Thoracic aorta endothelial cell (primary cell): ENCODE measurements around the gene ERAL1. TPM values are rescaled to one million over a fixed set of nuclear protein-coding genes. Genes with fewer than 3 reads are reported as not detected.

Source experiments
- small RNA-seq: library from RNA; depleted of rRNA; stranded (forward); fragments of <200 nt; gene quantifications from one replicate; pipeline ENCODE3, GENCODE V24; 2012
- total RNA-seq: library from RNA; depleted of rRNA; stranded (reverse); fragments of >200 nt; gene quantifications from 2 replicates; pipeline ENCODE4 v1.2.3, GENCODE V29; 2012

The ERAL1 gene
- total RNA-seq: 49.6 and 66.8 TPM in 2 replicates

DNA sequence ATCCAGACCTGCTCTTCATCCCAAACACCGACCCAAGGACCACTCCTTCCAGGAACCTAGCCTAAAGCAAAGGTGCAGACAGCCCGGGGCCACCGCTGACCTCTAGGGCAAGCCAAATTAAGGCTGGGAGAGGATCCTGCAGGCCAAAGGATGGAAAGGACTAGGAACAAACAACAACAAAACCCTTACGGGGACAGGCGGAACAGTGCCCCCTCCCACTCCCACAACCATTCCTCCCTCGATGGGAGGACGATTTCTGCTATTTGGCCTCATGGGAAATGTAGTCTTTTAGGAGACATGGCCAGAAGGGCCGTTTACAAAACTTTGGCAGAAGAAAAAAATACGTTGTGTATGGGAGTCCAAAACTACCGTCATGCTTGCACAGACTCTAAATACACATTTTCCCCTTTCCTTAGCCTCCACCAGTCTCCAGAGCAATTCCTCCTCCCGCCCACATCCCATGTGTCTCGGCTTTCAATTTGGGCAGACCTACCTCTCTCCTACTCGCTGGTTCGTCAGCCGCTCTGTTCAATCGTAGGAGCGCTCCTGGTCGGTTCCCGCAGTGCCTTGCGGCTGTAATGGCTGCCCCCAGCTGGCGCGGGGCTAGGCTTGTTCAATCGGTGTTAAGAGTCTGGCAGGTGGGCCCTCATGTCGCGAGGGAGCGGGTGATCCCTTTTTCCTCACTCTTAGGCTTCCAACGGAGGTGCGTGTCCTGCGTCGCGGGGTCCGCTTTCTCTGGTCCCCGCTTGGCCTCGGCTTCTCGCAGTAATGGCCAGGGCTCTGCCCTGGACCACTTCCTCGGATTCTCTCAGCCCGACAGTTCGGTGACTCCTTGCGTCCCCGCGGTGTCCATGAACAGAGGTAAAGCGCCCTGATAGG lies at the start of gene ERAL1:
ERAL1 (plus strand) TSS at position 560 of the 879 bp plus-strand sequence; CDS start at position 579, 19 bp downstream.

DNA sequence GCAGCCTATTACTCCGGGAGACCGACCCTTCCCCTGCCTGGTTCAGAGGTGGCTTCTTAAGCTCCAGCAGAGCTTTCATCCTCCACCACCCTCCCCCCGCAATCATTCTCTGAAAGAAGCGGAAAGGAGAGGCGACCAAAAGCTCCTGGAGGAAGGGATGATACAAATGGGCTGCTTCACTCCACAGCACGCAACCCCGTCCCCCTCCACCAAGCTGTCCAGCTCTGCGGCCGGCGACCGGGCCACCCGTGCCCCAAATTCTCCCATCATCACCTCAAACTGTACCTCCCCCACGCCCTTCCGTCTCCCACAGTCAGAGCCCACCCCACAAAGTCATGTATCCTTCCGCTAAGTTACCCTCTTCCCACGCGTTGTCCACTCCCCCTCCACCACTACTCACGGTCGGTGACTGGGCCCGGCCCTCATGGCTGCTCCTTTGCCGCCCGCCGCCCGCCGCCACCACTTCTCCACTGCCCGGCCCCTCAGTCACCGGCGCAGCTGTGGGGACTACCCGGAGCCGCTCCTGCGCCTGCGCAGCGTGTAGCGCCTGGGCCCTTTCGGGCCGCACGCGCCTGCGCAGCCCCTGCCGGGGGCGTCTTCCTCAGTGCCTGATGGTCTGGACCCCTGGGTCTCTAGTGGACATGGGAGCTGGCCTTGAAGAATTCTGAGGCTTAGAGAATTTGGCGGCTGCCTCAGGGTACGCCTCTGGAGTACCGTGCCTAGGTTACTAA lies 12.4 kb upstream of the ERAL1 start, which contains the start of gene FAM222B:
FAM222B (minus strand) TSS at position 509 of the 731 bp plus-strand sequence. CDS start 76,123 bp downstream, outside the sequence.

DNA sequence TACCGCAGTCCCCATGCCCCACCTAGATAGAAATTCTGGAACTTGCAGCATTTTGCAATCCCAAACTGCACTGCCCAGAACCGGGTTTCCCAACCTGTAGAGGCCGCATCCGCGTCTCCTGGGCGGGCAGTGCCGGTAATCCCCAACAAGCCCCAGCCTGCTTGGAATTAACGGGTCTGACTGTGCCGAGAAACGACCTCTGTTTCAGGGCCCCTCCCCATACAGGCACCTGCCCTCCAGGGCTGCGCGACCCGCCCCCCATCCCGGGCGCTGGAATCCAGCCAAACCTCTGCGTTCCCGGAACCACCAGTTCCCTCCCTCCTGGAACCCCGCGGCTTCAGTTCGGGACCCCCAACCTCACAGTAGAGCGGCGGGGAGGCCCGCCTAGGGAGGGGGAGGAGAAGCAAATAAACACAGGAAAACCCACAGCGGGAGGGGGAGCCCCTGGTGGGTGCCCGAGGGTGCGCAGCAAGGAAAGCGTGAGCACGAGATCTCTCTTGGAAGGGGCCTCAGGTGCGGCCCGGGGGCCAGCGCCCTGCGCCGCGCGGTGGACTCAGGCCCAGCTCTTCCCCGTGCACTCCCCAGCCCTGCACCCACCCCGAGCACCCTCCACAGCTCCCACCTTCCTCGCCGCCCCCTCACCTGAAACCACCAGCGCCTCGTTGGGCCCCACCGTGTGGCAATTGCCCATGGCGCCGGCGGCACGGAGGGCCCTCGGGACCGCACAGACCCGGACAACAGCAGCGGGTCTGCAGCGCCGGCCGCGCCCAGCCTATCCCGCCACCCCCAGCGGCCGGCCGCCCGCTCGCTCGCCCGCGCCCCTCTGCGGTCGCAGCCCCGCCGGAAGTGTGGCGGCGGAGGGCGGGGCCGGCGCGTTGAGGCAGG lies 42.3 kb downstream of the ERAL1 start, which contains the start of gene FLOT2:
FLOT2 (minus strand) TSS at position 850 of the 885 bp plus-strand sequence; CDS start at position 691, 159 bp downstream.

DNA sequence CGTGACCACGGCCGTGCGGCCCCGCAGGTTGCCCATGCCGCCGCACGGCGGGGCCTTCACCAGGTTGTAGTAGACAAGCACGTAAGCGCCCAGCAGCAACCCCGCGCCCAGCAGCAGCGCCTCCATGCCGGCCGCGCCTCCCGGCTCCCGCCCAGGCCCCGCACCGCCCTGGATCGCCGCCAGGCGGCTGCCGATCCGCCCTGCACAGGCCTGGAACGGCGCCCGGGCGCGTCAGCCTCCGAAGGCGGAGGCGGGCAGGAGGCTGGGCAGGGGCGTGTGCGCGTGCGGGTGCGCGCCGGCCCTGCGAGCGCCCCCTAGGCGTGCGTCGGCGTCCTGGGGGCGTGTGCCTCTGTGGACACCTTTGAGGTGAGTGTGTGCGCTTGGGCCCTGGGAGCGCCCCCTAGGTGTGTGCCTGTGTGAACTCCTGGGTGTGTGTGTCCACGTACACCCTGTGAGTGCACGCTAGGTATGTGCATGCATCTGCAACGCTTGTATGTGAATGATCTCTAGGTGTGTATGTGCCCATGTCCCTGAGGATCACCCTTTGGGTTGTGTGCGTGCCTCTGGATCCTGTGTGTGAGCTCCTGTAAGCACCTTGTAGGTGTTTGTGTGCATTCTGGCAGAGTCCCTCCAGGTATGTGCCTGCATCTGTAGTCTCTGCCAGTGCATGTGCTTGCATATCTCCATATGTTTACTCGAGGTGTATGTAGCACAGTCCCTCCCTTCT lies 48.2 kb downstream of the ERAL1 start, which contains the start of gene DHRS13:
DHRS13 (minus strand) TSS at position 261 of the 727 bp plus-strand sequence; CDS start at position 126, 135 bp downstream.

Small RNAs within 50 kb of the gene (small RNA-seq; reads per million reads assigned to genes)
- gene RF00019: not detected

Other genes starting within 250 kb of the ERAL1 start
- 12.6 and 12.7 TPM in 2 replicates for gene RSKR, start 240.8 kb upstream of the ERAL1 start, total RNA-seq
- gene BLTP2, start 209.9 kb upstream of the ERAL1 start, total RNA-seq: 213 TPM in 2 replicates
- gene SDF2, start 193.1 kb upstream of the ERAL1 start, total RNA-seq: 31.2 and 36.7 TPM in 2 replicates
- 55.9 and 65.0 TPM in 2 replicates for gene SUPT6H, start 192.8 kb upstream of the ERAL1 start, total RNA-seq
- 1.1 and 1.3 TPM in 2 replicates for gene PROCA1, start 143.1 kb upstream of the ERAL1 start, total RNA-seq
- 24.9 and 96.6 TPM in 2 replicates for gene RAB34, start 137.1 kb upstream of the ERAL1 start, total RNA-seq
- gene RPL23A, start 135.0 kb upstream of the ERAL1 start, total RNA-seq: 554 and 645 TPM in 2 replicates
- gene TLCD1, start 128.8 kb upstream of the ERAL1 start, total RNA-seq: 0.93 and 1.0 TPM in 2 replicates
- 1.1 and 1.5 TPM in 2 replicates for gene NEK8, start 126.2 kb upstream of the ERAL1 start, total RNA-seq
- gene TRAF4, start 111.0 kb upstream of the ERAL1 start, total RNA-seq: 24.6 and 27.9 TPM in 2 replicates
- gene FAM222B, start 12.2 kb upstream of the ERAL1 start, total RNA-seq: 10.5 and 16.9 TPM in 2 replicates
- gene FLOT2, start 42.7 kb downstream of the ERAL1 start, total RNA-seq: 75.6 and 75.8 TPM in 2 replicates
- gene DHRS13, start 48.1 kb downstream of the ERAL1 start, total RNA-seq: 6.4 and 7.4 TPM in 2 replicates
- gene PHF12, start 96.5 kb downstream of the ERAL1 start, total RNA-seq: 24.8 and 29.4 TPM in 2 replicates
- gene SEZ6, start 151.0 kb downstream of the ERAL1 start, total RNA-seq: not detected in 2 replicates
- gene PIPOX, start 188.1 kb downstream of the ERAL1 start, total RNA-seq: 1.8 and 3.1 TPM in 2 replicates